Activated CD4-positive, alpha-beta T cell treated with anti-CD3 and anti-CD28 coated beads for 24 hours (primary cell): ENCODE measurements around the gene NFX1.

ENCODE experiments used
- DNase-seq, 2 donors: peaks; one replicate each; pipeline ENCODE4 v3.0.0-alpha.2; 2020; ENCODE audit warnings: low read depth in 2 of 2

Gene NFX1

DNA sequence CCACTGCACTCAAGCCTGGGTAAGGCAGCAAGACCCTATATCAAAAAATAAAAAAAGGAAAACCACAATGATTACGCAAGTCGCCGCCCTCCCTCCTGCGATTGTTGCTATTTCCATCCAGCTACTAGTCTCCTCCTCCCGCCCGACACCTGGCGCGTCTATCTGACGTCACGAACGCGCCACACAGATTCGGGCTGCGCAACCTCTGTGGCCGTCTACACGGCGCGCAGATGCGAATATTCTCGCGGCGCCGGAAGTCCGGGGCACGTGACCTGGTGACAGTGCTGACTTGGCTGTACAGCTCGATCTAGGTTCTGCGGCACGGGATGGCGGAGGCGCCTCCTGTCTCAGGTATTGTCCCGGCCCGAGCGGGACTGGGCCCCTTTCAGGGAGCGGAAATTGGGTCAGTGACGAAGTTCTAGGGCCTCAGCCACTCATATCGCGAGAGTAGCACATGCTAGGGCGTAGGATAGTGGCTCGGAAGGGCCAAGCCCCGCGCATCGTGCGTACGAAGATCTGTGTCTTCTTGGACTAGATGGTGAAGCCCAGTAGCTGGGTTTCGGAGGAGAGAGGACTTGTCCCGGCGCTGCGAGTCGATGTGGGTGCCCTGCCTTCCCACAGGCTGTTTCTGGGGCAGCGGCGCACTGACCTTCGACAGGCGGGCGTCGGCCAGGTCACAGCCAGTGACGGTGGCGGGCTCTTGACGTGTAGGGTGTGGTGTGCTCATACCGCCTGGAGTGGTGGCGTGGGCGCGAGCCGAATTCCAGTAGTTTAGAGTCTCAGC, at the start of gene NFX1:
TSS of gene NFX1 (plus strand) at position 270 of the 784 bp plus-strand sequence. CDS start at position 327, 57 bp downstream.
- peak; percentile 92 to 94 for DNase-seq

DNA sequence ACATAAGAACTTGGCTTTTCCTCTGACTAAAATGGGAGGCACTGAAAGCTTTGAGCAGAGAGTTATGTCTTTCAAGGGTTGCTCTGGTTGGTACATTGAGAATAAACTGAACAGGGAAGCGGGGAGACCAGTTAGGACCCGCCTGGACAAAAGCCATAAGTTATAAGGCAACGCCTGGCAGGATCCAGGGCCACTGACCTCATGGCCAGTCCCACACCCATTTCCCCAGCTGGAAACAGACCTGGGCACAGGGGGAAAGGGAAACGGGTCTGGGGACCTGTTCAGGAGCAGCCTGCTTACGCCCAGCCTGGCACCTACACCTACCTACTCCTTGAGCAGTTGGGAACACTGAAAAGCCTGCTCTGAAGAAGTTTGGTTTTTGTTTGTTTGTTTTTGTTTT, 49.0 kb upstream of the NFX1 start:
- no peak for DNase-seq

DNA sequence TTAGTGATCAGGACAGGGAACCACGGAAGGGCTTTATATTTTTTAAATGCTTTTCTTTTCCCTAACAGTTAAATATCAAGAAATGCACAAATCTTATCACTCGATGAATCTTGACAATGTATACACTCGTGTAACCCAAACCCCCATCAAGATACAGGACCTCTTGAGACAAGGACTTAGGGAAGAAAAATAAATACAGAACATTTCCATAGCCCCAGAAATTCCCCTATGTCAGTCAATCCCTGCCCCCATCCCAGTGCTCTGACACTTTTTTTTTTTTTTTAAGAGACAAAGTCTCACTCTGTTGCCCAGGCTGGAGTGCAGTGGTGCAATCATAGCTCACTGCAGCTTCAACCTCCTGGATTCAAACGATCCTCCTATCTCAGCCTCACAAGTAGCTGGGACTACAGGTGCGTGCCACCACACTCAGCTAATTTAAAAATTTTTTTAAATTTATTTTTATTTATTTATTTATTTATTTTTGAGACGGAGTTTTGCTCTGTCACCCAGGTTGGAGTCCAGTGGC, 47.6 kb upstream of the NFX1 start:
- DNase-seq: no peak

DNA sequence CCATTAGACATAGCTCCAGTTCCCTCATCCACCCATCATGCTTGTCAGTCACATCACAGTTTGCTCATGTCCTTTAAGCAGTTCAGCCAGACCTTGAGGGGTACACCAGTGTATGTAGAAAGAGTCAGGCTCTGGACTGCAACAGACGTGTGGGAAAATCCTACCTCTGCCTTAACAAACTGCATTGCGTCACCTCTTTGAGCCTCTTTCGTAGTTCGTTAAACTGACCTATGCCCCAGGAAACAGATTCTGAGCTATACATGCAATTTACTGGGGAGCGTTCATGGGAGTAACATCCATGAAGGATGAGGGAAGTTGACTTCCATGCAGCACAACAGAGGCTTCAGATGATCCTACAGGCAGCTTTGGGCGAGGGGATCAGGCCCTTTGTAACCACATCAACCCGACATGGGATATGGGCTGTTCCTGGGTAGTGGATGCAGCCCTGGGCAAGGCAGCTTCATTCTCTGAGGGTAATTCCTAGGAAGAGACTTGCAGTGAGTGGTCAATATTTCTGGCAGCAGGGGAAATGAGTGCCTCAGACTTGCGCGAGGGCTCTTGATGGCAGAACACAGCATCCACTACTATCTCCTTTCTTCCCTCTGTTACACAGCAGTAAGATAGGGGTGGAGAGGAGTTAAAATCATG, 46.1 kb upstream of the NFX1 start:
- DNase-seq: no peak

DNA sequence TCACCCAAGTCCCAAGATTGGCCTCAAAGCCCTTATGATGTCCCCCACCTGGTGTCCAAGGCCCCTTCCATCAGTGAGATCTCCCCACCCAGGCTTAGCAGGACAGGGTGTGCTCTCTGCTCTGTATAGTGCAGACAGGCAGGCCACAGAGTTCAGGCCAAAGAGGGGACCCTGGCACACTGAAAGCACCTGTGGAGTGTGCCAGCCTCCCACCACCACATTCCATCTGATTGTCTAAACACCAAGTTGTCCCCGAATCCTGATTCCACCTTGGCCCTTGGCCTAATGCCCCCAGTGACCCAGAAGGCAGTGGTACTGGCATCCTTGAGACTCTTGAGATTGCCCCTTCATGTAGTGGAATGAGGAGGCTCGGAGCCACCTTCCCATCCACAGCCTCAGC, 45.0 kb upstream of the NFX1 start:
- DNase-seq: no peak

DNA sequence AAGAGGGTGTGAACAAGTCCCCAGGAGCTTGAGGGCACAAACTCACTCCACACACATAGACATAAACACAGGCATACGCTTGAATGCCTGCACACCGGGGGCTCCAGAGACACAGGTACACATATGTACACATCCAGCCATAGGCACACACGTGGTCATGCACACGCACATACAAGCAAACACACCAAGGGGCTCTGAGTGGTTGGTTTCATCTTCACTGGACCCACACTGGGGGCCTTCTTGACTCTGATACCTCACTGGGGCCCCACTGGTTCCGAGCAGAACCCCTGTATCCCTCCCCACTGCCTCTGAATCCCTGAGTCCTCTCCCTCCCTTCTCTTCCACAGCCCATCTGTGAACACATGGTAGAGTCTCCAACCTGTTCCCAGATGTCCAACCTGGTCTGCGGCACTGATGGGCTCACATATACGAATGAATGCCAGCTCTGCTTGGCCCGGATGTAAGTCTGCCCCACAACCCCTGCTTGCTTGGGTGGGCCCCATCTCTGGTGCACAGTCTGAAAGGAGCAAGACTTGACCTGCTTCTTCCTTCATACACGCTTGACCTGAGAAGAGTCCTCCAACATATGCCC, 44.0 kb upstream of the NFX1 start:
- DNase-seq: no peak

DNA sequence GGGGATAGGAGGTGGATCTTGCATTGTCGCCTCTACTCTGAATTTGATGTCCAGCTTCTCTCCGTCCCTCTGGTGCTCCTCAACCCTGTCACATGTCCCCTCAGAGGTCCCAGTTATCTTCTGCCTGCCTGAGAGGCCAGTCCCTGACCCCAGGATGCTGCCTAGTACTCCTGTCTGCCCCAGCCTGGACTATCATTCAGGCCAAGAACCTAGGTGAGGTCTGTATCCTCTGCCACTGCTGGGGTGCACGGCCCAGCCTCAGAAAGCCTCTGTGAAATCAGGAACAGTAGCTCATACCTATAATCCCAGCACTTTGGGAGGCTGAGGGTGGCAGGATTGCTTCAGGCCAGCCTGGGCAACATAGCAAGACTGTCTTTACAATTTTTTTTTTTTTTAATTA, 41.7 kb upstream of the NFX1 start:
- DNase-seq: no peak

DNA sequence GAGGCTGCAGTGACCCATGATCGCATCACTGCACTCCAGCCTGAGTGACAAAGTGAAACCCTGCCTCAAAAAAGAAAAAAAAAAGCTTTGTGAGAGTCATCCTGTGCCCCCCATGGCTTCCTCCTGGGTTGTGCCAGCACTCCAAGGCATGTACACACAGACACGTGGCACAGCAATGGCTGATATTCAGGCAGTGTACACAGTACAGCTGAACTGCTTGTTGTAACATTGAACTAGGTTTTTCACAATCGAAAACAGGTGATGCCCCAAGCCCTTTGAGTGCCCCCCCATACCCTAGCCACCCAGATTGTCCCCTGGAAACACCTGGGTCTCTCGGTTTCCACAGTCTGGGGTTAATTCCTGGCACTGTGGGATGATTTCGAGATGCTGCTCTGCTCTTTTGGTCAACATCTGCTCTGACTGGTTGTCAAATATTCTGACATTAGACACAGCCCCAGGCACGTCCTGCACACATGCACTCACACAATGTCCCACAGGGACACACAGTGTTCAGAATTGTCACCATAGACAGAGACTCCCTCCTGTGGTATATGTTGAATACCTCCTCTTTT, 41.1 kb upstream of the NFX1 start:
- DNase-seq: no peak

DNA sequence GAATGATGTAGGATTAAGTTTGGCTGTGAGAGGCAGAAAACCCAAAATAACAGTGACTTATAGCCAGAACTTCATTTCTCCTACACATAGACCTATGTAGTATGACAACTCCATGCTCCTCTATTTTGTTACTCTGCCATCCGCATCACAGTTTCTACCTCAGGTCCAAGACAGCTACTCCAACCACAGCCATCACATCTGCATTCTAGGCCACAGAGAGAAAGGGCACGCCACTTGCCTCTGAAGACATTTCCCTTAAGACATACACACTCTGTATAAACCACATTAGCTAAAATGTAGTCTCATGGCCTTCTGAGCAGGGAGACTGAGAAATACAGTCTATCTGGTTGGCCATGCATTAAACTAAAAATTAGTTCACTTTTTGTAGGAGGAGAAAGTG, 40.3 kb upstream of the NFX1 start:
- no peak for DNase-seq

DNA sequence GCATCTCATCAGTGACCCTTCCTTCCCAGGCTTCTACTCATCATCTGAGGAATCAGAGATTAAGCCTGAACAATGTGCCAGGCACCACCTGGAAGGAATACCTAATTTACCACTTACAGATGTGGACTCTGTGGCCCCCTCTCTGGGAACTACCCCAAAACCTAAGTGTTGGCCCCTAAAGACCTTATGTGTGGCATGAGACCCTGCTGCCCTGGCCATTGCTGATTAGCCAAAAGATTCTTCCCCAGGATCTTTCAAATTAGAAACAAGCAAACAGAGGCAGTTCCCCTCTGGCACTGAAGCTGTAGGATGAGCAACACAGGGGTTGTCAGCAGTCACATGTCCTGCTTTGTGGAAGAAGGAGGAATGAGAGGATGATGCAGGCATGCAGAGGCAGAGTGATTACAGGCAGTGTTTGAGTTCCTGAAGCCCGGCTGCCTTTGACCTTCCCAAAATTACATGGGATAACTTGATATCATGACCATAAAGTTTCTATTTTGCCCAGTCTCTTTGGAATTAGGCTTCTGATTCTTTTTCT, 39.8 kb upstream of the NFX1 start:
- DNase-seq: no peak

DNA sequence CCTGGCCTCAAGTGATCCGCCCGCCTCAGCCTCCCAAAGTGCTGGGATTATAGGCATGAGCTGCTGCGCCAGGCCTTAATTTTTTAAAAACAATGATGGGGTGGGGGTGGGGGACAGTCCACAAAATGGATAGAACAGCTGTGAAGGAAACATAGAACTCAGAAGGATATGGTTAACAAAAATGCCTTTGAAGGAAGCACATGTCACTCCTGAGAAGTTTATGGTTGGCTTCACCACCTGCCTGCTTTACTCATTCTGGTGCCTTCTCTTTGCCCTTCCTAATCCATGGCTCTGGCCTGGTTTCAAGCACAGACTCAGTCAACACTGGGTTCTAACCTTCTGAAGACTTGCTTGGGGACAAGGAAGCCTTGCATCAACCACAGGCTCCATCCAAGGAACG, 36.1 kb upstream of the NFX1 start:
- no peak for DNase-seq

DNA sequence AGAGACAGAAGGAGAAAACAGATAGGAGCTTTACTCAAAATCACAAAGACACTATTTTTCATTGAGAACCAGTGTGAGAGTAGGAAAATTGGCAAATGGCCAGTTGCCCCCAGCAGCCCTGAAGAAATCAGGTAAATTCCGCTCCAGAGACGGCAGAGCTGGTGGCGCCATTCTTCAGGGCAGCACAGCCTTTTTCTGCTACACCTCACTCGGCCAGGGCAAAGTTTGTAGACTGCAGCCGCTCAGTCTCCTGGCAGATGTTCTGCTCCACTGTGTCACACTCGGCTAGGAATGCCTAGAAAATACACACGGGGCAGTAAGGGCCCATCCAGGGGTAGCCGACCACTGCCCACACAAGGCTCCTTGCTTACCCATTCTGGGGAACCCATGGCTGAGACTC, 35.3 kb upstream of the NFX1 start:
- DNase-seq: no peak

DNA sequence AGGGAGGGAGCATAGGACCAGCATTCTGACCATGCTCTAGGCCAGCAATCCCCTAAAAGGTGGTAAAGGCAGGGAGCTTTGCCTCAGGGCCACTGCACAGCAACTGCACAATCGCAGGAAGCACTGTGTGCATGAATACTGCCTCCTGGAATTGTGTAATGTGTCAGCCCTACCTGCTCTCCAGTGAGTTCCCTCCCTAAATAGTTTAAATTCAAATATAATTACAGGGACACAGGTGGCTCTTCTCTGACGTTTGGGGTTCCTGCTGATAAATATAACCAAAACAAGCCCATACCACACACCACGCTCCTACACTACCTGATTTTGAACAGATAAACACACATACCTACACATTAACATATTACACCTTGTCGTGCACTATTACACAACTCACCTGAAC, 34.8 kb upstream of the NFX1 start:
- no peak for DNase-seq

DNA sequence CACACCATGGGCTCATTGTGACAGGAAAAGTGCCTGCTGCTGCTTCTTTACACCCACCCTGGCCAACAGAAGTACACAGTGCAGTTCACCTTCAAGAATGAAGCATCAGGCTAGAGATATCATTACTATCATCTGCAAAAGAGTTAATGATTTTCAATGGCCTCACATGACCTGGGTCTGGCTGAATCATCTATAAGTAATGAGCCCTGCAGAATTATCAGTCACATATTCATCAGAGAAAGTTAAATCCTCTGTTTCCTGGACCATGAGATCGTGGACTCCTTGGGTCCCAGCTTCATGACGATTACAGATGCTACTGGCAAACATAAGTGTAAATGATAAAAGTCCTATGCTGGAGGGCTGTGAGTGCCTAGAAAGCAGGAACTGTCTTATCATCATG, 34.1 kb upstream of the NFX1 start:
- DNase-seq: no peak

DNA sequence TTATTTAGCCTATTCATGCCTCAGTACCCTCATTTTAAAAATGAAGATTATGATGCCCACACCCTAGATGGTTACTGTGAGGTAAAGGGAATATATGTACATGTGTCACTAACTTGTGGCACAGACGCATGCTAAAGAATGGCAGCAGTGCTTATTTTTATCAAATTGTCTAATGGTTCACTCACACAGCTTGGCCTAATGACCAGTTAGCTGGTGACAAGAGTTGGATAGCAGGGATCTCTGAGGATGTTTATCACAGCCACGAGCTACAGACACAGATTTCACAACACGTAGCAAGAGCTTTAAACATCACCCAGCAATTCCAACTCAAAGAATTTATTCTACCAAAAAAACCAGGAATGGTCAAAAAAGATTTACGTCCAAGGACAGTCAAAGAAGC, 33.0 kb upstream of the NFX1 start:
- DNase-seq: no peak

DNA sequence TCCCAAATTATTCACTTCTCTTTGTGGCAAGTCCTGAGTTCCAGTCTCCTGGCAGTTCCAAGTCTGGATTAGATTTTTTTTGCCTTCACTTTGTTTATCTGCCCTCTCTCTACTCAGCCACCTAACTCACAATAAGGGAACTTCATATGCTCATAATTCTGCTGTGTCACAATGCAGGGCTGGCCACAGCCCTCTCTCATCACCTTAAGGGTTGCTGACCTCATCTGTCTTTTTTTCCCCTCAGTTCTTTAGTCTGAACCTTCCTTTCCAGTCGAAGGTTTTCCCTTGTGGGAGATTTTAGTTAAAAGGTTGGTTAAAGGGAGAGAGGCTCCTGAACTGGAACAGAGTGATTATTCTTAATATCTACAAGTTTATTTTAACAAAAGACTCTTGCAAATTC, 29.9 kb upstream of the NFX1 start:
- no peak for DNase-seq

DNA sequence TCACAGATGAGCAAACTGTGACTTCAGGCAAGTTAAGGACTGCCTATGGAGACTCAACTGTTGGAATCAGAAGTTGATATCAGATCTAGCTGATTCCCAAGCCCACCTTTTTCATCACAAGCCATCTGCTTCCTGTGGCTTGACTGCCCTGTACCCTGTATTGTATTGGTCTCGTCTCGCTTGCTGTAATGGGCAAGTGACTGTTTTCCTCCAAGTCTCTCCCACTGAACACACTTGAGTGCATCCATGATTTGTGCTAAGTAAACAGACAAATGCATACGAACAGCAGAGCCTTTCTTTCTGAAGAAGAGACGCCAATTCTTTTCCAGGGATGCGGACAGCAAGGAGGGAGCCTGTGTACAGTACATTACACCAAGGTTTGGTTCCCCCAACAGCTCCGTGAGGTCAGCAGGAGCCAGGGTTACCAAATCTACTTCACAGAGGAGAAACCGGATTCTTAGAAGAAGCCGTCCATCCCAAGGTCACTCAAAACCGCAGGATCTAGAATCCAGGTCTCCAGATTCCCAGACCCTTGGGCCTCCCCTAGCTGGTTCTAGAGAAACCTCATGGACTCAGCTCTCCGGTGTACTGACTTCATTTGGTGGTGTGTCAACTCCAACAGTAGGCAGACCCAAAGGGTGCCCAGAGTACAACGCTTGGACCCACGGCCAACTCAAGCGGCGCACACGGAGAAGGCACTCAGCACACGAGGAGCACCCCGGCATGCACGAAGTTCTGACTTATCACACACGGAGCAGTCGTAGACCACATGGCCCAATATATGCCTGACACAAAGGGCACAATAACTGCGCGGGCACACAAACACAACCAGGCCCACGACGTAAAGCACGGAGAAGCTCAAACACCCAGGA, 26.9 kb upstream of the NFX1 start:
- no peak for DNase-seq

DNA sequence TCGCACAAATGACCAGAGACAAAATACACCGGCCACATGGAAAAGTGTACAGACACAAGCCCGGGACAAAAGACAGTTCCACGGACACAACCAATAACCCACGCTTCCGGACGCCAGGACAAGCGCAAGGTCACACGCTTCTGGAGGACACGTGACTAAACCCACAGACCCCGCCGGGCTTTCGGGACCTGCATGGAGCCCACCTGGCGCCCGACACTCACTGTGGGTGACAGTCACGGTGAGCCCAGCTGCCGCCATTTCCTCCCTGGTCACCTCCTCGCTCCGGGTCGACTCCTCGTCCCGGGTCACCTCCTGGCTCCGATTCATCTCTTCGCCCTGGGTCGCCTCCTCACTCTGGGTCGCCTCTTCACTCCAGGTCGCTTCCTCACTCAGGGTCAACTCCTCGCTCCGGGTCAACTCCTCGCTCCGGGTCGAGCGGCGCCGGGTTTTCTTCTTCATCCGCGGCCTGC, 26.3 kb upstream of the NFX1 start:
- peak in 1 of 2 donors; percentile 28 for DNase-seq

DNA sequence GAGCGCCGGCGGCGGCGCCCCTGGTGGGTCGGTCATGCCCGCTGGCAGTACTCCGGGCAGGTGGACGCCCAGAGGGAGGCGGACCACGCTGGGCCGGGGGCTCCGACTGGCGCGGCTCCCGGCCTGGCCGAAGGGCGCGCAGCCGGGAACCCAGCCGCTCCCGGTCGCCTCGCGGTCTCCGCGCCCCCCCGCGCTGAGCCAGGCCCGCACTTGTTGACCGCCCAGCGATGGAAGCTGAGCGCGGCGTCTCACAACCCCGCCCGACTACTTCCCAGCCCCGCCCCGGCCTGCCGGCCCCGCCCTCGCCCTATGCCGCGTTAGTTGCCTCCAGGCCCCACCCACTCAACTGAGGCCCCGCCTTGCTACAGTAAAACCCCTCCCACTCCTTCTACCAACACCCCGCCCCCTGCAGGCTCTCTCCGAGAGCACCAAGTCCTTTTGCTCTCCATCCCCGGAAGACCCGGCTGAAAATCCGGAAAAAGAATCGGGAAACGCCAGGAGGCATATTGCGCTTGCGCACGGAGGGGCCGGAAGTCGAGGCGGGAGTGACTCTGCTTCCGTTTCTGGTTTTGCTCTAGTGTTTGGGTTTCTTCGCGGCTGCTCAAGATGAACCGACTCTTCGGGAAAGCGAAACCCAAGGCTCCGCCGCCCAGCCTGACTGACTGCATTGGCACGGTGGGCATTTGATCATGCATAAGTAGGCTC, 25.7 kb upstream of the NFX1 start, which contains the start of the genes BAG1 and CHMP5:
TSS of gene BAG1 (minus strand) at position 236 of the 705 bp plus-strand sequence.
TSS of gene CHMP5 (plus strand) at position 577 of the 705 bp plus-strand sequence. CDS start at position 607, 30 bp downstream.
- peak; percentile 99 to 100 for DNase-seq

DNA sequence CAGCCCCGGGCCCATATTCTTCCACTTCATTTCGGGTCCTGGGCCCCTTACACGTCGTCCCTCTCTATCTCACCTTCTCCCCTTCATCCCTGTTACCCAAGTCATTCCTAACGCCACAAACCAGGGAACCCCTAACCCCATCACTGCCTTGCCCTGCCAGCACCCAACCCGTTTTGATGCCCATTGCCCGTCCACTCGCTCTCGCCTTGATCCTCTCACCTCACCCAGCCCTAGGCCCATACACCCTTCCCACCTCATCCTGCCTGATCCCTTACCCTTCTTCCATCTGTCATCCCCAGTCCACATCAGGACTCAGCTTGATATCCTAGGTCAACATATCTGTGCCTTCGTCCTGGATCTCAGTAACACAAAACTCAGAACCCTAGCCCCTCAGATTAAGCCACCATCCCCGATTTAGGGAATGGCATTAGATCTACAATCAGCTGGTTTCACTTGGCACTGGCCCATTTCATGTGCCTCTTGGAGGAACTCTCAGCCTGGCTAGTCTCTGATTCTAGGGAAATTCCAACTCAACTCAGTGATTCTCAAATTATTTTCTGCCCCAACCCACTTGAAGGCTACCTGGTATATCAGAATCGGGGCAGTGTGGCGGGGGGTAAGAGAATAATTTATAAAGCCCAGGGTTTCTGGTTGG, 25.0 kb upstream of the NFX1 start:
- DNase-seq: no peak
